NCI-H146 treated with DMSO at 0.1 percent for 48 hours (cell line): ENCODE data around the gene PRR7.
A peak's percentile ranks its signal among the peaks of the same experiment; 100 is the strongest.

ENCODE experiments used
- DNase-seq: peaks from one replicate; lab custom pipeline; 2025; ENCODE audit not compliant: unreplicated experiment; lab: John Stamatoyannopoulos, UW

PRR7 gene

GRCh38 chr5:177450667-177451424 lies 4.2 kb downstream of the PRR7 start:
- no peak for DNase-seq

GRCh38 chr5:177452688-177453638 lies 6.3 kb downstream of the PRR7 start:
- DNase-seq, result peak; percentile 6

- DNase-seq, result no peak
These were observed 7.3 kb downstream of the PRR7 start for GRCh38 chr5:177453852-177454396.

GRCh38 chr5:177454397-177455035 lies 7.9 kb downstream of the PRR7 start:
- peak; percentile 55 for DNase-seq

GRCh38 chr5:177455036-177455660 lies 8.5 kb downstream of the PRR7 start:
- DNase-seq, result peak; percentile 28

- peak; percentile 57 for DNase-seq
These were observed 9.3 kb downstream of the PRR7 start for GRCh38 chr5:177455661-177456590.

GRCh38 chr5:177456591-177456964 lies 10.0 kb downstream of the PRR7 start:
- no peak for DNase-seq

- DNase-seq, result peak; percentile 74
These were observed 10.6 kb downstream of the PRR7 start for GRCh38 chr5:177456976-177457851.

- no peak for DNase-seq
These were observed 11.5 kb downstream of the PRR7 start for GRCh38 chr5:177457852-177458681.

- DNase-seq, result no peak
These were observed 12.3 kb downstream of the PRR7 start for GRCh38 chr5:177458912-177459350.

- no peak for DNase-seq
These were observed 12.7 kb downstream of the PRR7 start for GRCh38 chr5:177459357-177459756.

GRCh38 chr5:177459819-177460628 lies 13.4 kb downstream of the PRR7 start:
- no peak for DNase-seq

GRCh38 chr5:177462021-177462670 lies 15.5 kb downstream of the PRR7 start:
- DNase-seq, result no peak

GRCh38 chr5:177465044-177465443 lies 18.4 kb downstream of the PRR7 start:
- DNase-seq, result no peak

- DNase-seq, result no peak
These were observed 20.2 kb downstream of the PRR7 start for GRCh38 chr5:177466861-177467260.

GRCh38 chr5:177467436-177467835 lies 20.8 kb downstream of the PRR7 start:
- DNase-seq, result no peak

GRCh38 chr5:177468329-177468684 lies 21.7 kb downstream of the PRR7 start:
- no peak for DNase-seq
